AG09319 (cell line): Measurements from ENCODE around the gene MACROH2A1.

Experiments used
- DNase-seq: peaks from one replicate; pipeline ENCODE4 v3.0.0-alpha.2; 2010; ENCODE audit warnings: low read depth; ENCODE audit errors: extremely low read depth
- CTCF ChIP-seq: IDR thresholded peaks from 2 replicates; pipeline ENCODE4 v1.5.1; 2011; ENCODE audit warnings: low read depth, mild to moderate bottlenecking, inconsistent platforms, low read length, moderate library complexity

MACROH2A1 gene

DNA sequence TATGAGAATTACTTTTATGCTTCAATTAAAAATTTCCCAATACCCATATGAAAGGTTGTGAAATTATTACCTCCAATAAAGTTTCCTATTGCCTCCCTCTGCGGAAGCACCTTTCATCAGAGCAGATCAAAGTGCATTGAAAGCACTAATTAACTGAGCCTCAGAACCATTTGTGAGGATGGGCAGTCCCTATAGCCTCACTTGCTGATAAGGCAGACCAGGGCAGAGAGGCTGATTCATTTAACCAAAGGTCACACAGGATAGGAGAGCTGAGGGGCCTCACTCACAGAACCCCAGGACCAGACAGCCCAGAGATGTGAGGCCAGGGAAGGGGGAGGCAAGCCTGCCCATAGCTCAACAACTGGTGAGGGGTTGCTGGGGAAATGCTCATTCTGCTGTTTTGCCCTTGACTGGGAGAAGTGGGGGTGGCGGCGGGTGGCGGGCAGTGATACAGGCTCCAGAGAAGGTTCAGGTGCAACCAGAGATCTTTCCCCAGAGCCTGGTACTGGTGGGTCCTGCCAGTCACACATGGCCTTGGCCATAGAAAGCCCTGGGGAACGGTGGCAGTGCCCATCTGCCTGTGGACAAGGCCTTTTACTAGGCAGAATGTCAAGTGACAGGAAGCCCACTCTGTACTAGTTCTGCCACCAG lies 57.9 kb downstream of the MACROH2A1 start:
- no peak for DNase-seq

DNA sequence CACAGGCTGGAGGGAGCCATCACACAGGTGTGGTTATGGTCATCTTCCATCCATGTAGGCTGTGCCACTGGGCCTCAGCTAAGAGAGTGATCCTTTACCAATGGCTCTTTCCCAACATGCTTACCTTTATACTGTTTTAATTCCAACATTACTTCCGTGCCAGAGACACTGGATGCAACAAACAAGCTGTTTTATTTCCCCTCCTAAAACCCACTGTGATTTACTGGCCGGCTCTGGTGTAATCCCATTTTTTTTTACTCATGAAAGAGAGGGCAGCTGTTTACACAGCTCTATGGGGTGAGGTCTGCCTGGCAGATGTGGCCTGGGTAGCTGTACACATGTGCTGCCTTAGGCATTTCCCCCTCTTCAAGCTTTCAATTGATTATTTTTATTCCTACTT lies 58.5 kb downstream of the MACROH2A1 start:
- no peak for DNase-seq
- no peak for TF ChIP-seq CTCF

More for the DNA sequence above, 57.9 kb downstream of the MACROH2A1 start:
- no peak for TF ChIP-seq CTCF

GRCh38 chr5:135339623-135340022 lies 59.4 kb downstream of the MACROH2A1 start:
- TF ChIP-seq CTCF = no peak
- DNase-seq = no peak

DNA sequence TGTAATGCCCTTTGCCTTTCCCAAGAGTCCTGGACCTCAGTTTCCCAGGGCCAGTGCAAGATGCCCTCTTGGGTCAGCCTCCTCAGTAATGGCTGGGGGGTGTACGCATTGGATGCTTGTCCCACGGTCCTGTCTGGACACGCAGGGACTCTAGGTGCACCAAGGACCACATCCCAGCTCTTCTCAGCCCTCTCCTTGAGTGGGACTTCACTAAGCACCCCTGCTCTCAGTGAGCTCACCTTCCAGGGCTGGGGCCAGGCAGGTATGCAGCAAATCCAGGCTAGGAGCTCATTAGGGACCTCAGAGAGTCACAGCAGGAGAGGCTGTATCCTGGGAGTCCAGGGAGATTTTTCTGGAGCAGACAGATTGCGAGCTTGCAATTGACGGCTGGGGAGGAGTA lies 59.8 kb downstream of the MACROH2A1 start:
- DNase-seq = no peak
- TF ChIP-seq CTCF = no peak

GRCh38 chr5:135337064-135337463 lies 62.0 kb downstream of the MACROH2A1 start:
- no peak for TF ChIP-seq CTCF
- no peak for DNase-seq

DNA sequence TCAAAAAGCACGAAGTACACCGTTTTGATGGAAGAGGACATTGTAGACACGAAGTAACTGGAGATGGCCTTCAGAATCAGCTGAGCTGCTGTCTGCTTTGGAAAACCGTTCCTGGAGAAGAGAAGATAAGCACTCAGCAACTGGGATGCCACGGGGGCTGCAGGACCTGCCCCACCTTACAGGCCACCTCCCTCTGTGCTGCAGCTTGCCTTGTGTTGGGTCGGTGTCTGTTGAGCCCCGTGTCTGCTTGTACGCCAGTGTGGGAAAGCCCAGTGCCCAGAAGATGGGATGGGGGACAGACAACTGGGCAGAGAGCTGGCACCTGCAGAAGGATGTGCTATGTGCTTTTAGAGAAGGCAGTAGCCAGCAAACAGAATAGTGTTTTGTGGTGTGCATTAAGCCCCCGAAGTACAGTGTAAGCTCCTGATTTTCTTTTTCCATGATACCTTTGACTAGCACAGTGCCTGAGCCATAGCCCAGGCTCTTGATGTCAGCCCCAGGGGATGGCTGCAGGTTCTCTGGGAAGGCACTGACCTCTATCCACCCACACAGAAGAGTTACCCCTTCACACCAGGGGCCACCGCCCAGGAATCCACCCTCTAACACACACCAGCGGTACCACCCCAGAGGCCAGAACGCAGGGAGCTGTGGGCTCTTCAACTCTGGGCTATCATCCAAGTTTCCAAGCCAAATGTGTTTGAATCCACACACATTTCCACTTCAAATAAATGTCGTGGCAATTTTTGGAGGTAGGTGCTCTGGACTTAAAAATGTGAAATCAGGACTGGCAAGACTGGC lies 63.8 kb downstream of the MACROH2A1 start:
- no peak for TF ChIP-seq CTCF
- DNase-seq = no peak
